Endothelial cell of umbilical vein (primary cell): ENCODE measurements around the gene PLEKHA8. TPM values are rescaled to one million over a fixed set of nuclear protein-coding genes. Genes with fewer than 3 reads are reported as not detected.

Experiments used
- BruUV-seq: library from RNA; stranded (reverse); fragments of 400-500 nt; replicated peaks from 2 replicates; lab custom pipeline; 2021; lab: Mats Ljungman, UMichigan
- CTCF ChIA-PET: fragments of 300-600, 350-600 bp; sonication (Branson Sonifier 250); formaldehyde crosslinking; loops from one replicate; lab custom pipeline; 2021; ENCODE audit warnings: antibody characterized with exemption, inconsistent platforms; lab: Charles Lee
- POLR2A ChIA-PET: fragments of 300-600, 350-600 bp; sonication (Branson Sonifier 250); formaldehyde crosslinking; loops from one replicate; lab custom pipeline; 2021; ENCODE audit warnings: antibody characterized with exemption, inconsistent platforms; lab: Charles Lee
- DNase-seq: peaks from one replicate; pipeline ENCODE4 v3.0.0-alpha.2; 2011; ENCODE audit warnings: low read depth, low spot score
- FAIRE-seq: peaks from 2 replicates; lab custom pipeline; 2011; peaks lifted over from hg19 to GRCh38; lab: Jason Lieb, UNC
- H2AFZ ChIP-seq: 2 replicates; pipeline ENCODE4 v1.6.0; 2012; ENCODE audit warnings: low read depth, low read length, control low read depth, inconsistent platforms
- H3K27ac ChIP-seq: 2 replicates; pipeline ENCODE4 v1.5.1; 2011; ENCODE audit warnings: low read depth, mild to moderate bottlenecking, control low read depth, low read length, moderate library complexity; ENCODE audit not compliant: insufficient read depth
- H3K27me3 ChIP-seq, 2 experiments: 2 replicates each; pipeline versions ENCODE4 v1.6.0 to v1.6.1; 2011; ENCODE audit warnings: low read length in 2 of 2, mixed read lengths in 1 of 2; ENCODE audit not compliant: control insufficient read depth in 2 of 2, insufficient read depth in 2 of 2
- H3K36me3 ChIP-seq, 2 experiments: 2 replicates in 1 of 2; 3 replicates in 1 of 2; pipeline ENCODE4 v1.5.1; 2011; ENCODE audit warnings: low read length in 2 of 2, mild to moderate bottlenecking in 1 of 2, moderate library complexity in 1 of 2; ENCODE audit not compliant: control insufficient read depth in 2 of 2, insufficient read depth in 2 of 2; ENCODE audit errors: extremely low read depth in 1 of 2
- H3K4me1 ChIP-seq: 3 replicates; pipeline ENCODE4 v1.5.1; 2011; ENCODE audit warnings: mild to moderate bottlenecking, low read length; ENCODE audit not compliant: control insufficient read depth, insufficient read depth; ENCODE audit errors: extremely low read depth
- H3K4me2 ChIP-seq: 2 replicates; pipeline ENCODE4 v1.6.1; 2011; ENCODE audit warnings: low read length, control low read depth, mixed read lengths; ENCODE audit not compliant: insufficient read depth
- H3K4me3 ChIP-seq, 3 experiments: fragments of 200-600 bp in 1 of 3; sonication (generic), shearing (Covaris generic) in 1 of 3; replicated peaks in 1 of 3; 2 replicates each; pipeline ENCODE4 v1.5.1; 2011 to 2016; ENCODE audit warnings: control low read depth in 3 of 3, low read length in 3 of 3, mild to moderate bottlenecking in 2 of 3, inconsistent platforms in 1 of 3, low read depth in 1 of 3, moderate library complexity in 1 of 3; ENCODE audit not compliant: insufficient read depth in 1 of 3
- H3K79me2 ChIP-seq: 2 replicates; pipeline ENCODE4 v1.6.0; 2012; ENCODE audit warnings: low read length, inconsistent platforms; ENCODE audit not compliant: control insufficient read depth, insufficient read depth
- H3K9ac ChIP-seq: replicated peaks from 2 replicates; pipeline ENCODE3; 2011; ENCODE audit warnings: low read length, control low read depth; ENCODE audit not compliant: insufficient read depth; ENCODE audit errors: extremely low read depth
- H3K9me1 ChIP-seq: replicated peaks from 3 replicates; pipeline ENCODE4 v1.6.0; 2011; ENCODE audit warnings: mild to moderate bottlenecking, low read length; ENCODE audit not compliant: control insufficient read depth, insufficient read depth; ENCODE audit errors: extremely low read depth
- H3K9me3 ChIP-seq: replicated peaks from 2 replicates; pipeline ENCODE4 v1.5.1; 2012; ENCODE audit warnings: low read length, inconsistent platforms; ENCODE audit not compliant: control insufficient read depth, insufficient read depth
- H4K20me1 ChIP-seq: replicated peaks from 2 replicates; pipeline ENCODE3; 2011; ENCODE audit warnings: mild to moderate bottlenecking, low read length; ENCODE audit not compliant: control insufficient read depth, insufficient read depth; ENCODE audit errors: extremely low read depth
- EZH2 ChIP-seq: IDR thresholded peaks from 2 replicates; pipeline ENCODE4 v1.6.1; 2012; ENCODE audit warnings: borderline replicate concordance, low read depth, mild to moderate bottlenecking, moderate library complexity, low read length, inconsistent platforms; ENCODE audit not compliant: severe bottlenecking
- FOS ChIP-seq: IDR thresholded peaks from 2 replicates; pipeline ENCODE4 v1.6.1; 2011; ENCODE audit warnings: mild to moderate bottlenecking, low read length, moderate library complexity, borderline replicate concordance; ENCODE audit not compliant: insufficient read depth
- GATA2 ChIP-seq: IDR thresholded peaks from 2 replicates; pipeline ENCODE4 v1.7.0; 2011; ENCODE audit warnings: low read depth, mild to moderate bottlenecking, moderate library complexity, mixed read lengths, low read length; ENCODE audit not compliant: insufficient read length, insufficient read depth
- JUN ChIP-seq: IDR thresholded peaks from 2 replicates; pipeline ENCODE4 v1.6.1; 2011; ENCODE audit warnings: borderline replicate concordance, low read depth; ENCODE audit not compliant: insufficient read length, insufficient read depth
- MYC ChIP-seq: IDR thresholded peaks from one replicate; pipeline ENCODE4 v1.6.1; 2011; ENCODE audit warnings: mild to moderate bottlenecking, low read depth, low read length
- POLR2A ChIP-seq: IDR thresholded peaks from 2 replicates; pipeline ENCODE4 v1.6.1; 2012; ENCODE audit warnings: low read depth, mild to moderate bottlenecking, control low read depth, low read length
- POLR2AphosphoS5 ChIP-seq: IDR thresholded peaks from 2 replicates; pipeline ENCODE4 v1.6.1; 2012; ENCODE audit warnings: low read depth, mild to moderate bottlenecking, control low read depth, low read length, moderate library complexity; ENCODE audit not compliant: insufficient read depth
- dilution Hi-C: fragments of 300-500 bp; cut with MboI; formaldehyde crosslinking; loops from one replicate; pipeline ENCODE4 v1.15.0; 2019; ENCODE audit warnings: low sequenced_read_pairs; ENCODE audit not compliant: extremely low pct_ligation_motif_present
- intact Hi-C: fragments of 100-400 bp; cut with micrococcal nuclease; formaldehyde crosslinking; loops from one replicate; pipeline ENCODE4 v1.10.0; 2022
- polyA plus RNA-seq, 4 experiments: library from polyadenylated mRNA; depleted of rRNA in 3 of 4; stranded (reverse) in 3 of 4; unstranded in 1 of 4; fragments of >200 nt; gene quantifications; 2 replicates each; pipeline versions ENCODE4 v1.2.1 to v1.2.3, GENCODE V29; 2011 to 2012; ENCODE audit warnings: missing spikeins in 1 of 4
- total RNA-seq: library from RNA; stranded (reverse); gene quantifications from 2 replicates; pipeline ENCODE4 v1.2.3, GENCODE V29; 2021
- TF ChIP-seq, protein P1 (sequence below): IDR thresholded peaks from 2 replicates; pipeline ENCODE4 v1.6.1; 2011; ENCODE audit not compliant: insufficient read depth, insufficient read length
- TF ChIP-seq, protein P2 (sequence below), 2 donors: IDR thresholded peaks; 1 replicate in 1 of 2; 2 replicates in 1 of 2; pipeline ENCODE4 v1.5.1; 2011; ENCODE audit warnings: low read length in 2 of 2, mild to moderate bottlenecking in 2 of 2, moderate library complexity in 2 of 2, control low read depth in 1 of 2, inconsistent platforms in 1 of 2, low read depth in 1 of 2; ENCODE audit not compliant: insufficient read depth in 1 of 2; ENCODE audit errors: extremely low read depth in 1 of 2

The PLEKHA8 gene
- total and polyA plus RNA-seq, 2 donors (not counting 3 experiments of a cell fraction or from before 2014, with no cell fraction given), result 4.5 to 19.8 TPM

DNA sequence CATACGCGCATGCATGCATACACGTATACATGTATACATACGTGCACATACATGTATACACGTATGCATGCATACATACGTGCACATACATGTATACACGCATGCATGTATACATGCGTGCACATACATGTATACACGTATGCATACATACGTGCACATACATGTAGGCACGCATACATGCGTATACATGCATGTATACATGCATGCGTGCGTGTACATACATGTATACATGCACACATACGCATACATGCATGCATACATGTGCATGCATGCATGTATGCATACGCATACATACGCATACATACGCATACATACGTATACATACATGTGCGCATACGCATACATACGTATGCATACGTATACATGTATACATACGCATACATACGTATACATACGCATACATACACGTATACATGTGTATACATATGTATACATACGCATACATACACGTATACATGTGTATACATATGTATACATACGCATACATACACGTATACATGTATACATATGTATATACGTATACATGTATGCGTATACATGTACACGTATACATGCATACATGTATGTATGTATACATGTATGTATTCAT lies 87.6 kb downstream of the PLEKHA8 start:
- POLR2A ChIA-PET, result no interaction called here
- no peaks in the 10 kb centered on the region for H3K9me3 ChIP-seq
- dilution Hi-C loops, result no loop called here
- no peaks in the 10 kb centered on the region for H3K36me3 ChIP-seq
- DNase-seq (no peak), FAIRE-seq (no peak)
- no peaks in the 10 kb centered on the region for H3K27me3 ChIP-seq
- H4K20me1 ChIP-seq, result no peaks in the 10 kb centered on the region
- BruUV-seq, result no TSS peak
- H3K27ac ChIP-seq, result no peak overlapping the region
- H3K9ac ChIP-seq, result no peak overlapping the region
- H3K4me2 ChIP-seq, result no peak overlapping the region
- TF ChIP-seq, protein P1, sequence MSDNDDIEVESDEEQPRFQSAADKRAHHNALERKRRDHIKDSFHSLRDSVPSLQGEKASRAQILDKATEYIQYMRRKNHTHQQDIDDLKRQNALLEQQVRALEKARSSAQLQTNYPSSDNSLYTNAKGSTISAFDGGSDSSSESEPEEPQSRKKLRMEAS, result no peak
- intact Hi-C loops, result no loop called here
- H3K4me1 ChIP-seq, result no peaks in the 10 kb centered on the region
- no peaks in the 10 kb centered on the region for H3K79me2 ChIP-seq
- H3K4me3 ChIP-seq, result no peak overlapping the region
- CTCF ChIA-PET, result interaction anchor here (1.4 kb wide), 1 partner anchor 81 kb away, joined by 3 read pairs; no protein-coding TSS in a partner anchor
- no peaks in the 10 kb centered on the region for H3K9me1 ChIP-seq
- no peak overlapping the region for H2AFZ ChIP-seq

DNA sequence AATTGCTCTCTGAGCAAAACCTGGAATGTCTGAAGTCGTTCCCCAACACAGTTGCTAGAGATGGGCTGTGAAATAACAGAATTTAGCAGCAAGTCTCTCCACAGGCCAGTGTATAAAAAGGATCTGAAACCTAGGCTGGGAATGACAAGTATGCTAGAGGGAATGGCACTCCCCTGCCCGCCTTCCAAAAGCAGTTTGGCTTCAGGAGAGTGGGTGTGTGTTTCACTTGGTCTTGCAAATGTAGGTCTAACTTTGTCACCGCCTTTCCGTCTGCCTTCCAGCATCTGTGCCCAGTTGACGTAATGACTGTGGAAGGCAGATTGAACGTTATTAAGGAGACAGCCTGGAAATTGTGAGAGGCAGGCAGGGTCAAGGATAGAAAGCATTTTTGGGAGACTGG lies 88.6 kb downstream of the PLEKHA8 start:
- DNase-seq, result no peak
- no peaks in the 10 kb centered on the region for H3K9me1 ChIP-seq
- no peak overlapping the region for H2AFZ ChIP-seq
- H3K27me3 ChIP-seq, result no peaks in the 10 kb centered on the region
- H4K20me1 ChIP-seq, result no peaks in the 10 kb centered on the region
- no TSS peak for BruUV-seq
- ChIA-PET POLR2A (no interaction called here), CTCF (interaction anchor here (1.4 kb wide), 1 partner anchor 82 kb away, joined by 3 read pairs; no protein-coding TSS in a partner anchor)
- intact Hi-C loops, result no loop called here
- no peaks in the 10 kb centered on the region for H3K4me1 ChIP-seq
- dilution Hi-C loops, result no loop called here
- H3K4me3 ChIP-seq, result no peak overlapping the region
- H3K36me3 ChIP-seq, result no peaks in the 10 kb centered on the region
- TF ChIP-seq EZH2 (no peak), GATA2 (no peak), MYC (no peak), POLR2AphosphoS5 (no peak), FOS (no peak), JUN (no peak), POLR2A (no peak)
- TF ChIP-seq, protein P1, result no peak
- TF ChIP-seq, protein P2, sequence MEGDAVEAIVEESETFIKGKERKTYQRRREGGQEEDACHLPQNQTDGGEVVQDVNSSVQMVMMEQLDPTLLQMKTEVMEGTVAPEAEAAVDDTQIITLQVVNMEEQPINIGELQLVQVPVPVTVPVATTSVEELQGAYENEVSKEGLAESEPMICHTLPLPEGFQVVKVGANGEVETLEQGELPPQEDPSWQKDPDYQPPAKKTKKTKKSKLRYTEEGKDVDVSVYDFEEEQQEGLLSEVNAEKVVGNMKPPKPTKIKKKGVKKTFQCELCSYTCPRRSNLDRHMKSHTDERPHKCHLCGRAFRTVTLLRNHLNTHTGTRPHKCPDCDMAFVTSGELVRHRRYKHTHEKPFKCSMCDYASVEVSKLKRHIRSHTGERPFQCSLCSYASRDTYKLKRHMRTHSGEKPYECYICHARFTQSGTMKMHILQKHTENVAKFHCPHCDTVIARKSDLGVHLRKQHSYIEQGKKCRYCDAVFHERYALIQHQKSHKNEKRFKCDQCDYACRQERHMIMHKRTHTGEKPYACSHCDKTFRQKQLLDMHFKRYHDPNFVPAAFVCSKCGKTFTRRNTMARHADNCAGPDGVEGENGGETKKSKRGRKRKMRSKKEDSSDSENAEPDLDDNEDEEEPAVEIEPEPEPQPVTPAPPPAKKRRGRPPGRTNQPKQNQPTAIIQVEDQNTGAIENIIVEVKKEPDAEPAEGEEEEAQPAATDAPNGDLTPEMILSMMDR (IDR thresholded peaks at IDR 0.05; ENCODE audit: extremely low read depth in 1 of 2, insufficient read depth in 1 of 2, low read depth in 1 of 2, low read length in 2 of 2), result no peak
- H3K79me2 ChIP-seq, result no peaks in the 10 kb centered on the region
- no peak overlapping the region for H3K27ac ChIP-seq
- no peak overlapping the region for H3K4me2 ChIP-seq
- FAIRE-seq, result no peak
- no peak overlapping the region for H3K9ac ChIP-seq
- H3K9me3 ChIP-seq, result no peaks in the 10 kb centered on the region
